ENCODE measurements around the gene PCIF1.
"Not testable (repeated sequence)": the region's sequence is repeated elsewhere in the genome, so short reads cannot be mapped to it uniquely, and the experiment has no call there.

The PCIF1 gene

GRCh38 chr20:45947110-45947866 is 12.8 kb downstream of the PCIF1 start:
- no peak for DNase-seq (ENCODE audit: low spot score)

DNA sequence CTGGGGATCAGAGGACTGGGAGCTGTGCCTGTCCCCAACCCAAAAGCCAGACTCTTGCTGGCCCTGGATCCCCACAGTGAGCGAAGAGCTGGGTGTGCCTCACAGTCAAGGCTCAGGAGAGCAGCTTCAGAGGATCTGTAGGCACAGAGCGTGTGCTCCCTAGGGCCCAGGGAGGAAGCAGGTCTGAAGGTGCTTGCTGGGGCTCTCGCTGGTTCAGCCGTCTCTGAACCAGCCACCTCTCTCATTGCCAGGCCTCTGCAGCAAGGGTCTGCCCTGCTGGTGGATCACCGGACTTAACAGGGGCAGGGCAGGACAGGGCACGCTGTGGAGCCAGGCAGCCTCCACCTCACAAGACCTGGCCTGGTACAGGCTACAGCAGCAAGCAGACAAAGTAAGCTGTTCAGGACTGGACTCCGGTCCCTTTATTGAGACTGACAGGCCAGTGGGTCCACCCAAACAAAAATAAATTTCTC is 13.8 kb downstream of the PCIF1 start:
- DNase-seq (ENCODE audit: low spot score), result no peak

DNA sequence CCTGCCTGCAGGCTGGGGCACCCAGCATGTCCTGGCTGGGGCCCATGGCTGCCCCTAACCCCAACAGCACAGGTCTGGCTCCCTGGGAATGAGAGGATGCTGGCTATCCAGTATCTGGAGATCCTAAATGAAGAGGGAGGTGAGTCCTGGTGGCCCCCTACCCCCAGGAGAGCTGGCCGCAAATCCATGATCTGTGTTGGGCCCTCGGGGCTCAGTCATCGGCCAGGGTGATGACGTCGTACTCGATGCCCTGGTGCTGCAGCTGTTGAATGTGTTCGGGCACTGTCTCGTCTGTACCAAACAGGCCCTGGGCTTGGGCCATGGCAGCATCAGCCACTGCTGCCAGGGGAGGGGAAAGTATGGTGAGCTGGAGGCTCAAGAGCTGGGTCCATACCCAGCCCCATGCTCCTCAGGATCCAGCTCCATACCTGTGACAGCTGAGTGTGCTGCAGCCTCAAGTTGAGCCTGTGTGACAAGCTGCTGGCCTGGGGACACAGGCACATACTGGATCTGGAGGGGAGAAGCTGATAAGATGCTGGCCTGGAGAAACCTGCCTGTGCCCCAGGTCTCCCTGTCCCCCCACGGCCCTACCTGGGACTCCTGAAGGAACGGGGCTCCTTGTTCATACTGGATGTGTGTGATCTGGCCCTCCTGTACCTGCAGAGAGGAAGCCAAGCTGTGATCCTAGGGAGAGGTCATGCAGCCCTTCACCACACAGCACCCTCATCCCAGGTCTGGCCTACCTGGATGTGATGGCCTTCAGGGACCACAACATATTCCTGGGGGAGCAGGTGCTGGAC is 14.5 kb downstream of the PCIF1 start:
- DNase-seq (ENCODE audit: low spot score), result no peak

- DNase-seq (ENCODE audit: low spot score), result no peak
Observed at GRCh38 chr20:45949542-45950329, 15.3 kb downstream of the PCIF1 start.

GRCh38 chr20:45950330-45950646 is 15.8 kb downstream of the PCIF1 start:
- no peak for DNase-seq (ENCODE audit: low spot score)

DNA sequence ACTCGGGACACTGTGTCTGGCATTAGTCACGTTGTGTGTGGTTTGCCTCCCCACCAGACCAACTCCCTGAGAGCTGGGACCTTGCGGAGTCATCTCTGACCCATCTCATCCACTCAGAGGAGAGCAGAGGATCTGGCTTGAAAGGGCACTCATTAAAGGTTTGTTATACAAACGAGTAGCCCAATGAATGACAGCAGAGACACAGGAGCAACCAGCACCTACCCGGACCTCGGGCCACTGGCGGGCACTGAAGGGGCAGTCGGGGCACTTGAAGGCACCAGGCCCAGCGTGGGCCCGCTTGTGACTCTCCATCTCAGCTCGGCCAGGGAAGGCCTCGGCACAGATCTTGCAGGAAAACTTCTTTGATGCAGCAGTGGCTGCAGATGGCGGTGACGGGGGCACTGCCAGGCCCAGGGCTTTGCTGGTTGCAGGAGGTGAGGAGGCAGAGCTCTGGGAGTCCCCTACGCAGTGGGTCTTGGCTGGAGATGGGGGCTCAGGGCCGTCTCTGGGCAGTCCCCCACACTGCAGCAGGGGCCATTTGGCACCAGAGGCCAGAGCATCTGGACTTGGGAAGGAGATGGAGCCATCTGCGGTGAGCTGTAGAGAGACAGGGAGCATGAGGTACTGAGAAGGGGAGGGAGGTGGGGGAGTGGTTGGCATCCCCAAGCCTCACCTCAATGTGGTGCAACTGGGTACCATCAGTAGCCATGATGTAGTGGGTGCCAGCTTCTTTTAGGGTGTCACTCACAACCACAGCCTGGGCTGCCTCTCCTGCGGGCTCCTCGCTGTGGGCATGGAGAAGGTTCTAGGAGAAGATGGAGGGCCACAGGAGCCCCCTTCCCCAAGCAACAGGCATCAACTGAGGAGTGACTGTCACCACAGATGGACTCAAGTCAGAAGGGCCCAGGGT is 17.7 kb downstream of the PCIF1 start:
- no peak for DNase-seq (ENCODE audit: low spot score)

DNA sequence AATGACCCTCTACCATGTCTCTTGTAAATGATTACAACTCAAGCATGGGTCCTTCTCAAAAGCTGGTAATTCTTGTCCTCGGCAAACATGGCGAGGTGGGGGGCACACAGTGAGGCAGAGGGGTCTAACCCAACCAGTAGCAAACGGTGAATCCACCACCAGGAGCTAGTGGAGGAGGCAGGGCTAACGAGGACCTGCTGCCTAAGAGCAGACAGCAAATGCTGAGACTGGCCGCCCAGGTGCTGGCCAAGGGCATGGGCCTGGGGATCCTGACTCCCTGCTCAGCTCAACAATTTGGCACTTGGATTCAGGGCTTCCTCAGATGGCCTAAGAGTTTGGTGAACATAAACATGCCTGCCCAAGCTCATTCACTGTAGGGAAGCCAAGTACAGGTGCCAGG is 18.4 kb downstream of the PCIF1 start:
- DNase-seq (ENCODE audit: low spot score), result no peak

- DNase-seq (ENCODE audit: low spot score), result no peak
Observed at GRCh38 chr20:45953672-45954071, 19.2 kb downstream of the PCIF1 start.

- DNase-seq (ENCODE audit: low spot score), result not testable (repeated sequence)
Observed at GRCh38 chr20:45956326-45956725, 21.8 kb downstream of the PCIF1 start.

- no peak for DNase-seq (ENCODE audit: low spot score)
Observed at GRCh38 chr20:45957021-45957941, 22.8 kb downstream of the PCIF1 start.

- no peak for DNase-seq (ENCODE audit: low spot score)
Observed at GRCh38 chr20:45958593-45958992, 24.1 kb downstream of the PCIF1 start.

- no peak for DNase-seq (ENCODE audit: low spot score)
Observed at GRCh38 chr20:45959126-45959525, 24.6 kb downstream of the PCIF1 start.

GRCh38 chr20:45959956-45960630 is 25.6 kb downstream of the PCIF1 start:
- DNase-seq (ENCODE audit: low spot score), result no peak

- no peak for DNase-seq (ENCODE audit: low spot score)
Observed at GRCh38 chr20:45962031-45962755, 27.7 kb downstream of the PCIF1 start.

DNA sequence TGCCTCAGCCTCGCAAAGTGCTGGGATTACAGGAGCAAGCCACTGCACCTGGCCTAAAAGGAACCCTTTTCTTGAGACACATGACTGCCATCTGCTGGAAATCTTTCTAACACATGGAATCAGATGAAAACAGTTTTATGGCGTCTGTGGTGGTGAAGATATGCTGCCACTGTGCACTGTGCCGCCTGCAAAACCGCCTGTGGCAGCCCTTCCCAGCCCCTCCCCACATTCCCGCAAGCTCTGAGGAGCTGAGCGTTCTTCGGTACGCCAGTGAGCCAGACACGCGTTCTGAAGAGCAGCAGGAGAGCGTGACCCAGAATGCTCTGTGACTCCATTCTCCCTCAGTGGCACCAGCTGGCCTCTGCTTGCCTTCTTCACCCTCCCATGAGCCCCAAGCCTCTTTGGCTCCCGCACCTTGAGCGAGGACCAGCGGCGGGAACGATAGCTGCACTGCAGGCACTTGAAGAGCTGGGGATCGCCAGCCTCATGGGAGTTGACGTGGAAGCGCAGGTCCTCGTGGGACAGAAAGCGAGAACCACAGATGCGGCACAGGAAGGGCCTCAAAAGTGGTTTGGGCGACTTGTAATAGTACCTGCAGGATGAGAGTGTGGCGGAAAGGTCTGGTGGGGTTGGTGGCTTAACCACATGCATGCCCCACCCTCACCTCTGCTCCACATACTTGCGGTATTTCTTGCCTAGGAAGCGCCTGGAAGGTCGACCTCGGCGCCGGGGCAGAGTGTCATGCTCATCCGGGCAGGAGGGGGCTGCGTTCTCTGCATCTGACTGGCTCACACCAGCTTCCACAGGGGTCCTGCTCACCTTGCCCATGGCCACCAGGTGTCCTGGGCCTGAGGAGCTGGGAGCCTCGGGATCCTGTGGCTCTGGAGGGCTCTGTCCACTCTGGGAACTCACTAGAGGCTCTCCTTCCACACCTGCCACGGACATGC is 28.8 kb downstream of the PCIF1 start:
- DNase-seq (ENCODE audit: low spot score), result peak; percentile 35

- DNase-seq (ENCODE audit: low spot score), result no peak
Observed at GRCh38 chr20:45964006-45964400, 29.5 kb downstream of the PCIF1 start.

- DNase-seq (ENCODE audit: low spot score), result no peak
Observed at GRCh38 chr20:45965169-45966002, 30.9 kb downstream of the PCIF1 start.
